Mucosa of gallbladder (tissue), 1 donor: ENCODE measurements around the gene ZNF280B. TPM values are rescaled to one million over a fixed set of nuclear protein-coding genes. Genes with fewer than 3 reads are reported as not detected.
"Not testable (repeated sequence)": the region's sequence is repeated elsewhere in the genome, so short reads cannot be mapped to it uniquely, and the experiment has no call there.

ENCODE experiments used
- DNase-seq: peaks from one replicate; pipeline ENCODE4 v3.0.0-alpha.2; 2020; ENCODE audit warnings: low spot score
- total RNA-seq: library from RNA; stranded (reverse); gene quantifications from one replicate; pipeline ENCODE4 v1.2.1, GENCODE V29; 2021
- donor health status: DM: no; HTN: no; CAD: no.

The ZNF280B gene
- total RNA-seq, 1 donor from 2014 or later = 1.3 TPM

DNA sequence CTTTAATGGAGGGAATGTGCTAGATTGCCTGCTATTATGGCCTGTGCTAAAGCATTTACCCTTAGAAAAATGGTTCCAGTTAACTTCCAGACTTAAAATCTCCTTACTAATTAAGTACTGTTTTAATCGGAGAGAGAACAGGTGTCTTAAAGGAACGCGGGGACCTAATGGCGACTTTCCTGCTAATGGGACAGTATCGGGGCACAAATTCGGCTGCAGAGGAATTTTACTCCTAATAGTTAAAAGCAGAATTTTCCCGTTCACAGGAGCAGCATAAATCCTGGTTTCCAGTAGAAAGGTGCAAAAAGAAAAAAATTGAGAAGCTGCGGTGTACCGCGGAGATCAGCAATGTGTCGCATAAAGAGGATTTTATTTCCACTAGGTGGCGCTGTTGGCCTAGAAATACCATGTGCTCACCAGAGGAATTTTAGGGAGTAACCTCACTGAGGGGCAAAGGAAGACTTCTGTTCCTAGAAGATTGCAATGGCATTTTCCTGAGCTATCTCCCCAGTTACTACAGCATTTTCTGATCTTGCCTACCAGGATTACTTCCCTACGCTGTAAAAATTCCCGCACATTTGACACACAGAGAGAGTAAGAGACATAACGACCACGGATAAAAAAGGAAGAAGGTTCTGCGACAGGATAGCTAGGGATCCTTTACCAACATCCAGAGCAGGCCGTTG, 44.5 kb downstream of the ZNF280B start:
- DNase-seq = peak; percentile 54

DNA sequence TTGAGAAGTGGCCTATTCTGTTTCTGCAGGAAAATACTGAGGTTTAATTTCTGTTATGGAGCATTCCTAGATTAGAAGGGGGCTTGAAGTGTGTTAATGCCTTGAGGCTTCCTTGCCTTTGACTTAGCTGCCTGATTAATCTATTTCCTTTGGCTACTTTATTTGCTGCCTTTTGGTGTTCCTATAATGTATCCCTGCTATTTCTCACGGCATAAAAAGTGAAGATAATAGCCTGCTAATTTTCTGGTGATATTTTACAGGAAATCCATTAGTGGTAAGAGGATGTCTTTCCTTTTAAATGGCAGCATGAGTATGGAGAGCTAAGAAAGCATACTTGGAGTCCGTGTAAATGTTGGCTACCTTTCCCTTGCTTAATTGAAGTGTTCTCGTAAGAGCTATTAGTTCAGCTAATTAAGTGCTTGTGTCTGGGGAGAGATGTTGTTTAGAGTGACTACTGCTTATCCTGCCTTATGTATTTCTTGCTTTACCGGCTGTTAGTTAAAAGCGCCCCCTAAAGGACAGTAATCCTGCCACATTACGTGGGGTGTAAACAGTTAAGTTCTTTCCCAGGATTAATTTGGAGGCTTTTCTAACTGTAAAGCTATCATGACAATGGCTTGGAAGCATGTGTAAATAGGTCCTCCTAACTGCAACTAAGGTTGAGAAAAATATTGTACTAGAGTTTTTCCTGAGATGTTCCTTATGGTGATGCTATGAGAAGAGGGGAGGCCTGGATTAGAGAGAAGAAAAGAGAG, 45.6 kb downstream of the ZNF280B start:
- DNase-seq = no peak

DNA sequence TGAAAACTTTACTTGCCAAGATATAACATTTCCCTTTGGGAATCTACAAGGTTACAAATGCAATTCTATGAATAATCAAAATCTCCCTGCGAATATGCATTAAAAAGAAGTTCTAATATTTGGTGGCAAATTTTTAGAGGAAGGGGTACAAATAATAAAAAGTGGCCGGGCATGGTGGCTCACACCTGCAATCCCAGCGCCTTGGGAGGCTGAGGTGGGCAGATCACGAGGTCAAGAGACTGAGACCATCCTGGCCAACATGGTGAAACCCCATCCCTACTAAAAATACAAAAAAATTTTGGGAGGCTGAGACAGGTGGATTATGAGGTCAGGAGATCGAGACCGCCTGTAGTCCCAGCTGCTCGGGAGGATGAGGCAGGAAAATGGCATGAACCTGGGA, 47.0 kb downstream of the ZNF280B start:
- no peak for DNase-seq

DNA sequence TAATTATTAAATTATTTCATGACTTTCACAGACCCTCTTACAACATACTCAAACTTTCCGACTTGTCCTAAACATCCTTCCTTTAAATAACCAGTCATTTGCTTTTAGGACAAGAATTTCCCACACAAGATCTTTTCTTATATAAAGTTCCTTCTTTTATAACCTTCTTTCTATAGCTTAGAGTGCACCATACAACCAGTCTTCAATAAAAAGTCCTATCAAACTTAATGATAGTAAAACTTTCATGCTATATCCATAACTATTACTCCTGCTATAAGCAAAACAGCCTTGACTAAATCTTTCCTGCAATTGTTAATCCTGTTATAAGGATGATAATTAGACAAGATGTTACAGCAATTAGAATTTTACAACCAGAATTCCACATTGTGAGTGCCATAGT, 47.4 kb downstream of the ZNF280B start:
- DNase-seq = no peak

DNA sequence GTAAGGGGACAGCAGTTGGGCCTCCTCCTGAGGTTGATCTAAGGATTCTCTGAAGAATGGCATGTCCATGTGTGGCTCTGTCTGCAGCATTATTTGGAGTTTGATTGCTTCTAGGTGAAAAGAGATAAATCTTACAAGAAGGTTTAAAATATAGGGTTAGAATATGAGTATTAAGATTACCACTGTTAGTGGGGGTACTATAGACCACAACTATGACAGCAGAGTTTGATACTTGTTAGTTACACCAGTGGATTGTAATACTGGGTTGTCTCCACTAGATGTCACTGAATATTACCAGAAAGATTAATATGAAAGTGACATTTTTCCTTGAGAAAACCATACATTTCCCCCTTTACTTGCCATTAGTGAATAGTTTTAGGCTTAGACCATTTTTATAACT, 47.9 kb downstream of the ZNF280B start:
- no peak for DNase-seq

DNA sequence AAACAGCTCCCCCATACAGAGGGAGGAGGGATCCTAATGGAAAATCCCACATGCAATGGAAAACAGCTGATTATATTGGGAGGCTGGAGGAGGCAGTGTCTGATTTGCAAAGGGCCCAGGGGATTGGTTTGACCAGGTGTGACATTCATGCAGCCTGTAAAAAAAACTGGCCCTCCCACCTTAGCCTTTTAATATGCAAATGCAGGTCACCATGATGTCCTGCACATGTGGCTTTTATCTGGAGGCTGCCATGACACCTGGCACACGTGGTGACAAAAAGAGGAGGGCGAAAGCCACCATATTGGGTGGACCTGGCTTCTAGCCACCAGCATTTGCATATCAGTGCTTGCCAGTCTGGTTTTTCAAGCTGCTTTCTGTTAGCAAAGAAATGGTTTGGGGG, 48.5 kb downstream of the ZNF280B start:
- no peak for DNase-seq

DNA sequence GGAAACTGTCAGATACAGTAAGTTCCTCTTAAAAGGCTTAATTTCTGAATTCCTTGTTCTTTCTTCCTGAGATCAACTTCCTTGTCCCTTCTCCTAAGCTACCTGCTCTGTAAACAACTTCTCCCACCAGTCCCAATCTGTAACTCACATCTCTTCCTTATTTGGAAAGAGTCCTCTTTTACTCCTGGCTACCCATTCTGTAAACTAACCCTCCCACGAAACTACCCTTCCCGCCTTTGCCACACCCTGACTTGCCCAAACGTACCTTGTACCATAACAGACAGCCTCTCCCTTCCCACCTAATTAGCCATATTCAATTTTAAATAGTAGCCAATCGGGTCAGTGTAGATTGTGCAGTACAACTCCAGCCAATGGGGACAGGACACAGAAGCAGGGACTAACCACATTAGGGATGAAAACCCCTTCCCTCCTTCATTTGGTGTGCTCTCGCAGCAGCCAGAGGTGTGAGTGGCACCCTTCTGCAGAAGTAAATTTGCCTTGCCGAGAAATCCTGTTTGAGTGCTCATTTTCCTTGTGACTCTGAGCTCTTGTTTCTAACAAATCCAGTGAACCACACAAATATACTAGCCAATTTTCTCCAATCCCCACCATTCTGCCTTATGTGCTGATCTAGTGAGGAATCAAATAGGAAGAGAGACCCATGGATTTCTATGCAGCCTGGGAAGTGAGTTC, 49.5 kb downstream of the ZNF280B start:
- no peak for DNase-seq

DNA sequence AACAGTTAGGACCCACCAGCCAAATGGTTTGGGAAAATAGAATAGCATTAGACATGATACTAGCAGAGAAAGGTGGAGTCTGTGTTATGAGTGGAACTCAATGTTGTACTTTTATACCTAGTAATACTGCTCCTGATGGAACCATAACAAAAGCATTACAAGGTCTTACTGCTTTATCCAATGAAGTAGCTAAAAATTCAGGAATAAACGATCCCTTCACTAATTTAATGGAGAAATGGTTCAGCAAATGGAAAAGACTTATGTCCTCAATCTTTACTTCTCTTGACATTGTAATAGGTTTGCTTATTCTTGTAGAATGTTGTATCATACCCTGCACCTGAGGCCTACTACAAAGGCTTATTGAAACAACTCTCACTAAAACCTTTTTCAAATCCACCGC, 50.2 kb downstream of the ZNF280B start:
- DNase-seq = no peak

DNA sequence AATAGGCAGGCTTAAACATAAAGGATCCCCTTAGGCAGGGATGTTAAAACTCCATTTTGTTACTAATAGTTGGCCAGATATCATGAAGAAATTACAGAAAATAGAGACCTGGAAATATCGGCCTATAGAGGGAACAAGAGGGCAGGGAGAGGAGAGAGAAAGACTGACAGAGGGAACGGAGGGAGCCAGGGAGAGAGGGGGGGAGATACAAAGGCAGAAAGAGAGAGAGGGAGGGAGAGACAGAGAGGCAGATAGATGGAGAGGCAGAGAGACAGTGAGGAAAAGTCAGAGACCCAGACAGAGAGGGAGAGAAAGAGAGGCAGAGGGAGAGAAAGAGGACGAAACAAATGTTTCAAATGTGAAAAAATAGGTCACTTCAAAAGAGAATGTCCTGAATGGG, 53.5 kb downstream of the ZNF280B start:
- no peak for DNase-seq

DNA sequence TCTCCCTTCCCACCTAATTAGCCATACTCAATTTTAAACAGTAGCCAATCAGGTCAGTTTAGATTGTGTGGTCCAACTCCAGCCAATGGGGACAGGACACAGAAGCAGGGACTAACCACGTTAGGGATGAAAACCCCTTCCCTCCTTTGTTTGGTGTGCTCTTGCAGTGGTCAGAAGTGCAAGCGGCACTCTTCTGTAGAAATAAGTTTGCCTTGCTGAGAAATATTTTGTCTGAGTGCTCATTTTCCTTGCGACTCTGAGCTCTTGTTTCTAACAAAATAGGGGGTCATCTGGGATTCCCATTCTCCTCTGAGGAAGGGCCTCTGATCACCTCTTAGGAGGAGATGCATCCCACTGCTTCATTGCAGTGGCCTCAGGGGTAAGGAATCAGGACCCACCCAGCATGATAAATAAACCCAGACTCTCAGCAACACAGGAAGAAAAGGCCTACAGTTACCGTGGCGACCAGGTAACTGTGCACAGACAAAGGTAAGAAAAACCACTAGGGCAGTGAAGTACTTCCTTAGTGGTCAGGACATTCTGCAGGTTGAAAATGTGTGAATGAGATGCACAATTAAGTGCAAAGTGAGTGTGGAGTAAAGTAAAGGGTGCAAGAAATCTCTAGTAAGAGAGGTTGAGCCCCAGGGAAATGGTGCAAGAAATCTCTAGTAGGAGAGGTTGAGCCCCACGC, 55.4 kb downstream of the ZNF280B start:
- no peak for DNase-seq

DNA sequence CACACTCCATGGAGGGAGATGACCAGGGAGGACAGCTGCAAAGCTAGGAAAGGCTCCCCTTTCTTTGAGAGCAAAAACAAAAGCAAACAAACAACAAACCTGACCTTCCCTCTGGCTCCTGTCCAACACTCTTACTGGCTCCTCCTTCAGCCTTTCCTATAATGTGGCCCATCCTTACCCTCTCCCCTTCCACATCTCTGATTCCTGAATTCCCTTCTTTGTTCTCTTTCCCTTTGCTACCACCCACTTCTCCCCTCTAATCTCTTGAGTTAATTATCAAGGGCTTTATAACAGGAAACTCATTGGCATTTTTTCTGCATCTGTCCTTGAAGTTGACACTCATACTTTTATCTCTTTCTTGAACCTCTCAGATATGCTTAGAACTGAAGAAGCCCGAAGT, 56.3 kb downstream of the ZNF280B start:
- DNase-seq = no peak

DNA sequence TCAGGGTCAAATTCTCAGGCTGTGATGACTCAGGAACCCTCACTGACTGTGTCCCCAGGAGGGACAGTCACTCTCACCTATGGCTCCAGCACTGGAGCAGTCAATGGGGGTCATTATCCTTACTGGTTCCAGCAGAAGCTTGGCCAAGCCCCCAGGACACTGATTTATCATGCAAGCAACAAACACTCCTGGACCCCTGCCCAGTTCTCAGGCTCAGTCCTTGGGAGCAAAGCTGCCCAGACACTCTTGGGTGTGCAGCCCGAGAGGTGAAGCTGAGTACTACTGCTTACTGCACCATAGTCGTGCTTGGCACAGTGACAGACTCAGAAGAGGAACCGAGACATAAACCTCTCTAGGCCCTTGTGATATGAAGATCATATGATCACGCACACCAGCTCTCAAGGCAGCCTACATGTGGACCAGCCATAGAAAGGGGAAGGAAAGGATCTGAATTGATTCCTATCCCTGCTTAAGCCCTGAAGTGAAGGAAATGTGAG, 58.2 kb downstream of the ZNF280B start:
- DNase-seq = peak; percentile 40

DNA sequence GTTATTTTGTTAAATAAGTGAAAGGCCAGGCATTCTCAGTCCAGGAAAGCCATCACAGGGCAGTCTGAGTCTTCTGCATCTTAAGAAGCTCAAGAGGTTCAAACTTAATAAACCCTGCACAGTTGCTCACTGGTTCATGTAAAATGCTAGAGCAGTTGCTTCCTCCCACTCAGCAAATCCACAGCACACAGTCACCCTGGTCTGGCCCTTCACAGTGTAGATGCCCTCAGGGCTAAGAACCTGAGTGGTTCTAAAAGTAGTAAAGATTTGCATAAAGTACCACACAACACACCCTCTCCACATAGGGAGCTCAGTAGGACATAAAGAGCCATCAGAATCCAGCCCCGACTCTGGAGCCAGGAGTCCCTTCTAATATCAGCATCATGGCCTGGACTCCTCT, 58.7 kb downstream of the ZNF280B start:
- DNase-seq = no peak

DNA sequence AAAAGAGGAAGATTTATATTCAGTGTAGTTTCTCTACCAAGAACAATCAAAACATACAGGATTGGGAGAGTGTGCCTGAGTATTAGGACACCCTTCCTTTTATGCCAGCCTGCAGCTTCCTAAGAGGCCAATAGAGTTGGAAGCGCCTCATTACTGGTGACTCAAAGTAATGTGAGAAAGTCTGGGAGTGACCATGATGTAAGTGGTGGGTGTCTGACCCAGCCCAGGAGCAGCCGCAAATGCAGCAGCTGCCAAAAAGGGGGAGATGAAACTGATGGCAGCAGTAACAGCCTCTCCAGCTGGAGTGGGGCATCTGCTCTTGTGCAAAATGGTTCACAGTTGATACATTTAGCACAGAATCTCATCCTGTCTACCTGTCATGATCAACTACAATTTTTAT, 62.0 kb downstream of the ZNF280B start:
- no peak for DNase-seq

DNA sequence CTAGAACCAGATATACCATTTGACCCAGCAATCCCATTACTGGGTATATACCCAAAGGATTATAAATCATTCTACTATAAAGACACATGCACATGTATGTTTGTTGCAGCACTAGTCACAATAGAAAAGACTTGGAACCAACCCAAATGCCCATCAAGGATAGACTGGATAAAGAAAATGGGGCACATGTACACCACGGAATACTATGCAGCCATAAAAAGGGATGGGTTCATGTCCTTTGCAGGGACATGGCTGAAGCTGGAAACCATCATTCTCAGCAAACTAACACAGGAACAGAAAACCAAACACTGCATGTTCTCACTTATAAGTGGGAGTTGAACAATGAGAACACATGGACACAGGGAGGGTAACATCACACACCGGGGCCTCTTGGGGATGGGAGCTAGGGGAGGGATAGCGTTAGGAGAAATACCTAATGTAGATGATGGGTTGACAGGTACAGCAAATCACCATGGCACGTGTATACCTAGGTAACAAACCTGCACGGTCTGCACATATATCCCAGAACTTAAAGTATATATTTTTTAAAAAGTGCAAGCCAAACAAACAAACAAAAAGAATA, 64.4 kb downstream of the ZNF280B start:
- not testable (repeated sequence) for DNase-seq

DNA sequence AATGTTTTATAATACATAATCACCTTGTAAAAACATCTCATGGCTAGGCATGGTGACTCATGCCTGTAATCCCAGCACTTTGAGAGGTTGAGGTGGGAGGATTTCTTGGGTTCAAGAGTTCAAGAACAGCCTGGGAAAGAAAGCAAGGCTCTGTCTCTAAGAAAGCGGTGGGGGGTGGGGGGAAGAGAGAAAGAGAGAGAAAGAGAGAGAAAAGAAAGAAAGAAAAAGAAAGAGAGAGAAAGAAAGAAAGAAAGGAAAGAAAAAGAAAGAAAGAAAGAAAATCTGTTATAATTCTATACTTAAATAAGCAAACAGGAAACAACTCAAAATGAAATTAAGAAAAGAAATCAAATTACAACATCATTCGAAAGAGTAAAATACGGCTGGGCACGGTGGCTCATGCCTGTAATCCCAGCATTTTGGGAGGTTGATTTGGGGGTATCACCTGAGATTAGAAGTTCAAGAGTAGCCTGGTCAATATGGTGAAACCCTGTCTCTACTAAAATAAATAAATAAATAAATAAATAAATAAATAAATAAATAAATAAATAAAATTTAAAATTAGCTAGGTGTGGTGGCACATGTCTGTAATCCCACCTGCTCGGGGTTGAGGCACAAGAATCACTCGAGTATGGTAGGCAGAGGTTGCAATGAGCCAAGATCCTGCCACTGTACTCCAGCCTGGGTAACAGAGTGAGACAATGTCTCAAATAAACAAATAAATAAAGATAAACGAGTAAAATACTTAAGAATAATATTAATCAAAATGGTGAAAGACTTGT, 65.4 kb downstream of the ZNF280B start:
- DNase-seq = no peak

DNA sequence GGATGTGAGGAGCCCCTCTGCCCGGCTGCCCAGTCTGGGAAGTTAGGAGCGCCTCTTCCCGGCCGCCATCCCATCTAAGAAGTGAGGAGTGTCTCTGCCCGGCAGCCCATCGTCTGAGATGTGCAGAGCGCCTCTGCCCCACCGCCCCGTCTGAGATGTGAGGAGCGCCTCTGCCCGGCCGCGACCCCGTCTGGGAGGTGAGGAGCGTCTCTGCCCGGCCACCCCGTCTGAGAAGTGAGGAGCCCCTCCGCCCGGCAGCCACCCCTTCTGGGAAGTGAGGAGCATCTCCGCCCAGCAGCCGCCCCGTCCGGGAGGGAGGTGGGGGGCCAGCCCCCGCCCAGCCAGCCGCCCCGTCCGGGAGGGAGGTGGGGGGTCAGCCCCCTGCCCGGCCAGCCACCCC, 66.9 kb downstream of the ZNF280B start:
- not testable (repeated sequence) for DNase-seq

DNA sequence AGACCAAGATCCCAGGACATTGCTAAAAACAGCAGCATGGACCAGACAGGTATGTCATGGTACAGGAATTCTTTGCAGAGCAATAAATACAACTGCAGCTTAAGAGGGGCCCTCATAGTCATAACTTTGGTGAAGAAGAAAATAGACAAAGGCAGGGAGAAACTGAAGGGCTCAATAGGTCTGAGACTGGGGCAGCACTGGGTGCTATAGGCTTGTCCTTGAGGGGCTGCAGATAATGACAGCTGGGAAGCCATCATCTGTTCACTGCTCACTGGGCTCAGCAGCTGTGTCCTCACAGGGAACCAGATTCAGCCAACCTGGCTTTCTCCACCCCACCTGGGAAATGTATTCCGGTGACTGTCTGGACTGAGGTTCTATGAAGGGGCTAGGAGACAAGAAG, 68.4 kb downstream of the ZNF280B start:
- no peak for DNase-seq
